ENCODE data around the gene RABIF.

RABIF gene

GRCh38 chr1:202857136-202857610 is 31.8 kb downstream of the RABIF start:
- no peak for TF ChIP-seq ZNF274 (IDR thresholded peaks at IDR 0.05; ENCODE audit: low read depth, low read length)
- H3K4me3 ChIP-seq (ENCODE audit: low read length), result no peak overlapping the region

- TF ChIP-seq ZNF274 (IDR thresholded peaks at IDR 0.05; ENCODE audit: low read depth, low read length), result no peak
- no peak overlapping the region for H3K4me3 ChIP-seq (ENCODE audit: low read length)
Observed at GRCh38 chr1:202856014-202856413, 32.9 kb downstream of the RABIF start.

- TF ChIP-seq ZNF274 (IDR thresholded peaks at IDR 0.05; ENCODE audit: low read depth, low read length), result no peak
- H3K4me3 ChIP-seq (ENCODE audit: low read length), result no peak overlapping the region
Observed at GRCh38 chr1:202854787-202855186, 34.2 kb downstream of the RABIF start.

- no peak for TF ChIP-seq ZNF274 (IDR thresholded peaks at IDR 0.05; ENCODE audit: low read depth, low read length)
Observed at GRCh38 chr1:202852163-202852904, 36.6 kb downstream of the RABIF start.

GRCh38 chr1:202850593-202851362 is 38.2 kb downstream of the RABIF start:
- no peak for TF ChIP-seq ZNF274 (IDR thresholded peaks at IDR 0.05; ENCODE audit: low read depth, low read length)

More at GRCh38 chr1:202852163-202852904, 36.6 kb downstream of the RABIF start:
- H3K4me3 ChIP-seq (ENCODE audit: low read length), result no peak overlapping the region

GRCh38 chr1:202848191-202848542 is 40.8 kb downstream of the RABIF start:
- no peak for TF ChIP-seq ZNF274 (IDR thresholded peaks at IDR 0.05; ENCODE audit: low read depth, low read length)
- H3K4me3 ChIP-seq (ENCODE audit: low read length), result no peak overlapping the region

More at GRCh38 chr1:202850593-202851362, 38.2 kb downstream of the RABIF start:
- H3K4me3 ChIP-seq (ENCODE audit: low read length), result no peak overlapping the region

- no peak overlapping the region for H3K4me3 ChIP-seq (ENCODE audit: low read length)
- no peak for TF ChIP-seq ZNF274 (IDR thresholded peaks at IDR 0.05; ENCODE audit: low read depth, low read length)
Observed at GRCh38 chr1:202844935-202845334, 44.0 kb downstream of the RABIF start.

- H3K4me3 ChIP-seq (ENCODE audit: low read length), result no peak overlapping the region
- TF ChIP-seq ZNF274 (IDR thresholded peaks at IDR 0.05; ENCODE audit: low read depth, low read length), result no peak
Observed at GRCh38 chr1:202844259-202844658, 44.7 kb downstream of the RABIF start.

GRCh38 chr1:202843081-202843480 is 45.9 kb downstream of the RABIF start:
- TF ChIP-seq ZNF274 (IDR thresholded peaks at IDR 0.05; ENCODE audit: low read depth, low read length), result no peak

GRCh38 chr1:202837746-202838262 is 51.1 kb downstream of the RABIF start:
- no peak for TF ChIP-seq ZNF274 (IDR thresholded peaks at IDR 0.05; ENCODE audit: low read depth, low read length)
- H3K4me3 ChIP-seq (ENCODE audit: low read length), result no peak overlapping the region

More at GRCh38 chr1:202843081-202843480, 45.9 kb downstream of the RABIF start:
- H3K4me3 ChIP-seq (ENCODE audit: low read length), result no peak overlapping the region

- TF ChIP-seq ZNF274 (IDR thresholded peaks at IDR 0.05; ENCODE audit: low read depth, low read length), result no peak
- H3K4me3 ChIP-seq (ENCODE audit: low read length), result no peak overlapping the region
Observed at GRCh38 chr1:202836623-202837403, 52.1 kb downstream of the RABIF start.

GRCh38 chr1:202835548-202836072 is 53.3 kb downstream of the RABIF start:
- no peak overlapping the region for H3K4me3 ChIP-seq (ENCODE audit: low read length)
- TF ChIP-seq ZNF274 (IDR thresholded peaks at IDR 0.05; ENCODE audit: low read depth, low read length), result no peak

- no peak overlapping the region for H3K4me3 ChIP-seq (ENCODE audit: low read length)
- TF ChIP-seq ZNF274 (IDR thresholded peaks at IDR 0.05; ENCODE audit: low read depth, low read length), result no peak
Observed at GRCh38 chr1:202834771-202835547, 54.0 kb downstream of the RABIF start.

Measured in GM08714 (cell line).